HG03139 (cell line): ENCODE measurements around the gene BYSL.

Source experiments
- ATAC-seq: cut with Tn5 transposase; IDR thresholded peaks from one replicate; pipeline ENCODE4 v1.9.1; 2021; ENCODE audit not compliant: unreplicated experiment

The BYSL gene

DNA sequence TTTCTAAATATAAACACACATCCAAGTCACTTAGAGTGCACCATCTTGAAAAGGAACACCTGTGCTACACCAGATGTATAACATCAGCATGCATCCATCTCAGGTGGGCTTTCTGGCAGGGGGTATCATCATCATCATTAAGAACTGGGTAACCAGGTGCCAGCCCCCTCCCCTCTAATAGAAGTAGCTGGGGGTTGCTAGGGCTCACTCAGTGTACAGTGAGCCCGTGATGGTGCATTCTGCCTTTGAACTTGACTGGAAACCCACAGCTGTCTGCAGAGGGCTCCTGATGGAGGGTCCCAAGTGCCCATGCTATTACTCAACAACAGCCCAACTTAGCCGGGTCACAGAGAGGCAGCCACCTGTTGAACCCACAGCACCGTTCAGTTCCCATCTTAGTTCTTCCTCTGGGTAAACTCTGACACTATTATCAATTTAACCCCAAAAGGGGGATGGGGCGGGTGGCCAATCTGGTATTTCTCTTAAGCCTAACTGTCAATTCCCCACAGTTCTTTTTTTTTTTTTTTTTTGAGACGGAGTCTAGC, 53.1 kb downstream of the BYSL start:
- ATAC-seq = no peak

DNA sequence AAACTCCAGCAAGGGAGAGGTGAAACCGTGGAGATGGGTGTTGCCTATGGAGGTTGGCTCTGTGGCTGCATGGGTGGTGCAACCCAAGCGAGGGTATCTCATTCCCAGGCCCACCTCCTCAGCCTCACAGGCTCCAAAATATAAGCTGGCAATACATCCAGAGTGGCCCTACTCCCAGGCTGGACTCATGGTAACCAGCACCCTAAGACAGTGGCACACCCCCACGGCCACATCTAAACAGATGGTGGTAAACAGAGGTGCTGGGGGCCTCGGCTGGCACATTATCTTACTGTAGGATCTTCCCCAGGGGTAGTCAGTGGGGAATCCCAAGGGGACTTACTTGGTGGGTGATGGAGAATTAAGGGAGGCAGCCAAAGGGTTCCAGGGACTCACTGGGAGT, 54.0 kb downstream of the BYSL start:
- no peak for ATAC-seq

DNA sequence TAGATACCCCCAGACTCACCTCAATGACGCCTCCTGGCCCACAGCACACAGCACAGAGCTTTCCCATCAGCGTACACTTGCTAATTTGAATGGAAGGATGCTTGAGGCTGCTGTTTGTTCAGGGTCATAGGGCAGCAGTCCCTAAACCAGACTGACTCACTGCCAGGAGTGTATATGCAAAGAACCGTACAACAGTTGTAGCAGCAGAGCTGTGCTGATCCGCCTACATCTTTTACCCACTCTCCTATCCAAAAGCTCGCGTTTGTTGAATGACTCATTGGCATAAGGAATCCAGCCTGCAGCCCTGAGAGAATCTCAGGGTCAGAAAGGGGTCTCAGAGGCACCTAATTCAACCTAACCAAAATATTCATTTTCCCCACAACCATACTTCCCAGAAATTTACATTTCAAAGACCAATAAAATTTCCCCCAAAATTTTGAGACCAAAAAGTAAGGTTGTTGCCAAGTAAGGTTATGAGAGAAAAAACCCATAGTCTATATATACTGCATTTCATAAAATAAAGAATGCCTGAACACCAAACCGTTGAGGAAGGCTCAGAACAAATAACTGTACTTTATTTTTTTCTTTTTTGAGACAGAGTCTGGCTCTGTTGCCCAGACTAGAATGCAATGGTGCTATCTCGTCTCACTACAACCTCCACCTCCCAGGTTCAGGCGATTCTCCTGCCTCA, 55.6 kb downstream of the BYSL start:
- ATAC-seq = no peak
